ENCODE data around the gene BAHCC1.

Gene BAHCC1

GRCh38 chr17:81464586-81464985 is 69.3 kb downstream of the BAHCC1 start:
- no peak for DNase-seq

GRCh38 chr17:81465910-81466309 is 70.7 kb downstream of the BAHCC1 start:
- DNase-seq, result no peak

- DNase-seq, result no peak
Observed at GRCh38 chr17:81466564-81467472, 71.6 kb downstream of the BAHCC1 start.

- no peak for DNase-seq
Observed at GRCh38 chr17:81468111-81468769, 73.0 kb downstream of the BAHCC1 start.

GRCh38 chr17:81468770-81469121 is 73.5 kb downstream of the BAHCC1 start:
- DNase-seq, result no peak

GRCh38 chr17:81469266-81469665 is 74.0 kb downstream of the BAHCC1 start:
- no peak for DNase-seq

GRCh38 chr17:81470270-81470943 is 75.2 kb downstream of the BAHCC1 start:
- no peak for DNase-seq

- no peak for DNase-seq
Observed at GRCh38 chr17:81470944-81471817, 75.9 kb downstream of the BAHCC1 start.

GRCh38 chr17:81471818-81472456 is 76.7 kb downstream of the BAHCC1 start:
- DNase-seq, result peak; percentile 51

- DNase-seq, result no peak
Observed at GRCh38 chr17:81473019-81473418, 77.8 kb downstream of the BAHCC1 start.

- DNase-seq, result no peak
Observed at GRCh38 chr17:81474958-81475357, 79.7 kb downstream of the BAHCC1 start.

- DNase-seq, result no peak
Observed at GRCh38 chr17:81476097-81476496, 80.8 kb downstream of the BAHCC1 start.

- DNase-seq, result no peak
Observed at GRCh38 chr17:81476635-81477034, 81.4 kb downstream of the BAHCC1 start.

GRCh38 chr17:81477173-81477572 is 81.9 kb downstream of the BAHCC1 start:
- DNase-seq, result no peak

GRCh38 chr17:81478119-81478518 is 82.9 kb downstream of the BAHCC1 start:
- no peak for DNase-seq

GRCh38 chr17:81479175-81480071 is 84.2 kb downstream of the BAHCC1 start:
- no peak for DNase-seq

- DNase-seq, result no peak
Observed at GRCh38 chr17:81480140-81481072, 85.1 kb downstream of the BAHCC1 start.

- DNase-seq, result no peak
Observed at GRCh38 chr17:81481073-81481799, 86.0 kb downstream of the BAHCC1 start.

GRCh38 chr17:81481815-81482505 is 86.7 kb downstream of the BAHCC1 start:
- no peak for DNase-seq

Measured in activated CD4-positive, CD25-positive, alpha-beta regulatory T cell treated with anti-CD3 and anti-CD28 coated beads, Interleukin-2, amount 50 U/mL, for 72 hours (primary cell).